SK-N-SH treated with all-trans-retinoic acid at 6 μM for 48 hours (cell line): ENCODE data around the gene IDH3G.

ENCODE experiments used
- ATAC-seq: fragments of 200-7000 bp; cut with Tn5 transposase; 3 replicates; pipeline ENCODE4 v1.9.1; 2020; ENCODE audit warnings: mild to moderate bottlenecking, moderate library complexity
- ARNTL ChIP-seq: fragments of 450-650 bp; formaldehyde crosslinking; IDR thresholded peaks from 2 replicates; pipeline ENCODE4 v1.5.0; 2020; ENCODE audit warnings: low read depth, mild to moderate bottlenecking, moderate library complexity, borderline replicate concordance
- BACH2 ChIP-seq: fragments of 250-450 bp; sonication (Bioruptor Pico); IDR thresholded peaks from 2 replicates; pipeline ENCODE4 v1.9.0; 2021; ENCODE audit warnings: mild to moderate bottlenecking, borderline replicate concordance
- CREB5 ChIP-seq: fragments of 250-450 bp; sonication (Bioruptor Pico); IDR thresholded peaks from 2 replicates; pipeline ENCODE4 v1.5.1; 2020; ENCODE audit warnings: low read depth, mild to moderate bottlenecking, moderate library complexity
- CSDC2 ChIP-seq: fragments of 250-450 bp; sonication (Bioruptor Pico); IDR thresholded peaks from 2 replicates; pipeline ENCODE4 v1.5.0; 2020; ENCODE audit warnings: mild to moderate bottlenecking, moderate library complexity
- CSRNP3 ChIP-seq: fragments of 250-450 bp; sonication (Bioruptor Pico); IDR thresholded peaks from 2 replicates; pipeline ENCODE4 v1.5.1; 2021; ENCODE audit warnings: mild to moderate bottlenecking, moderate library complexity
- ESRRG ChIP-seq: fragments of 250-450 bp; sonication (Bioruptor Pico); IDR thresholded peaks from 2 replicates; pipeline ENCODE4 v1.6.1; 2021; ENCODE audit warnings: mild to moderate bottlenecking
- GLIS3 ChIP-seq: fragments of 250-450 bp; sonication (Bioruptor Pico); IDR thresholded peaks from 2 replicates; pipeline ENCODE4 v1.5.0; 2020; ENCODE audit warnings: mild to moderate bottlenecking, moderate library complexity
- OSR1 ChIP-seq: fragments of 250-450 bp; sonication (Bioruptor Pico); IDR thresholded peaks from 2 replicates; pipeline ENCODE4 v1.8.0; 2022; ENCODE audit warnings: moderate library complexity, mild to moderate bottlenecking, inconsistent platforms
- PATZ1 ChIP-seq: fragments of 250-450 bp; sonication (Bioruptor Pico); IDR thresholded peaks from 2 replicates; pipeline ENCODE4 v1.8.0; 2020; ENCODE audit warnings: mild to moderate bottlenecking, moderate library complexity, borderline replicate concordance
- POU6F1 ChIP-seq: fragments of 250-450 bp; sonication (Bioruptor Pico); IDR thresholded peaks from 2 replicates; pipeline ENCODE4 v1.8.0; 2021; ENCODE audit warnings: low read depth, mild to moderate bottlenecking, moderate library complexity, borderline replicate concordance
- PPARA ChIP-seq: fragments of 250-450 bp; sonication (Bioruptor Pico); IDR thresholded peaks from 2 replicates; pipeline ENCODE4 v1.5.0; 2020; ENCODE audit warnings: mild to moderate bottlenecking, borderline replicate concordance
- RARB ChIP-seq: fragments of 250-450 bp; sonication (Bioruptor Pico); IDR thresholded peaks from 2 replicates; pipeline ENCODE4 v1.8.0; 2021; ENCODE audit warnings: mild to moderate bottlenecking, moderate library complexity
- SNAI2 ChIP-seq: fragments of 250-450 bp; sonication (Bioruptor Pico); IDR thresholded peaks from 2 replicates; pipeline ENCODE4 v1.5.0; 2020; ENCODE audit warnings: mild to moderate bottlenecking, moderate library complexity
- TCF4 ChIP-seq: fragments of 250-450 bp; sonication (Bioruptor Pico); IDR thresholded peaks from 2 replicates; pipeline ENCODE4 v1.8.0; 2021; ENCODE audit warnings: mild to moderate bottlenecking, moderate library complexity, borderline replicate concordance
- TOX ChIP-seq: fragments of 250-450 bp; sonication (Bioruptor Pico); IDR thresholded peaks from 2 replicates; pipeline ENCODE4 v1.8.0; 2021; ENCODE audit warnings: mild to moderate bottlenecking, moderate library complexity, borderline replicate concordance
- TSHZ2 ChIP-seq: fragments of 250-450 bp; sonication (Bioruptor Pico); IDR thresholded peaks from 2 replicates; pipeline ENCODE4 v1.5.0; 2020; ENCODE audit warnings: mild to moderate bottlenecking, moderate library complexity
- ZC3H10 ChIP-seq: fragments of 250-450 bp; sonication (Bioruptor Pico); IDR thresholded peaks from 2 replicates; pipeline ENCODE4 v1.5.1; 2021; ENCODE audit warnings: mild to moderate bottlenecking, moderate library complexity
- ZFP3 ChIP-seq: fragments of 250-450 bp; sonication (Bioruptor Pico); IDR thresholded peaks from 2 replicates; pipeline ENCODE4 v1.5.0; 2020; ENCODE audit warnings: mild to moderate bottlenecking, moderate library complexity
- ZNF565 ChIP-seq: fragments of 450-650 bp; formaldehyde crosslinking; conservative IDR thresholded peaks from 2 replicates; pipeline ENCODE4 v1.5.0; 2020; ENCODE audit warnings: low read depth, mild to moderate bottlenecking, moderate library complexity
- ZNF70 ChIP-seq: fragments of 450-650 bp; formaldehyde crosslinking; IDR thresholded peaks from 2 replicates; pipeline ENCODE4 v1.5.0; 2020; ENCODE audit warnings: mild to moderate bottlenecking, moderate library complexity
- ZNF8 ChIP-seq: fragments of 450-650 bp; formaldehyde crosslinking; IDR thresholded peaks from 2 replicates; pipeline ENCODE4 v1.5.0; 2020; ENCODE audit warnings: mild to moderate bottlenecking, moderate library complexity

The IDH3G gene

GRCh38 chrX:153804621-153805020 lies 10.4 kb upstream of the IDH3G start (continued):
- TF ChIP-seq PATZ1 (CRISPR knock-in tag) (no peak), OSR1 (CRISPR knock-in tag) (no peak), ZNF8 (CRISPR knock-in tag) (no peak), RARB (no peak)

GRCh38 chrX:153804100-153804595 lies 10.0 kb upstream of the IDH3G start:
- ATAC-seq = no peak

GRCh38 chrX:153803211-153804099 lies 9.3 kb upstream of the IDH3G start:
- ATAC-seq = no peak
- TF ChIP-seq PPARA (CRISPR knock-in tag) (no peak), GLIS3 (CRISPR knock-in tag) (no peak), CSDC2 (CRISPR knock-in tag) (no peak), ZC3H10 (CRISPR knock-in tag) (no peak), ZFP3 (CRISPR knock-in tag) (no peak)

More at GRCh38 chrX:153804100-153804595, 10.0 kb upstream of the IDH3G start:
- no peak for TF ChIP-seq RARB
- no peak for TF ChIP-seq ZC3H10 (CRISPR knock-in tag)
- TF ChIP-seq ARNTL (CRISPR knock-in tag) = no peak
- no peak for TF ChIP-seq TOX (CRISPR knock-in tag)
- no peak for TF ChIP-seq SNAI2
- no peak for TF ChIP-seq ZNF565
- TF ChIP-seq PPARA (CRISPR knock-in tag) = no peak

GRCh38 chrX:153802513-153803045 lies 8.4 kb upstream of the IDH3G start:
- no peak for ATAC-seq
- no peak for TF ChIP-seq ZNF70 (CRISPR knock-in tag)
- TF ChIP-seq POU6F1 (CRISPR knock-in tag) = no peak
- TF ChIP-seq SNAI2 = no peak
- no peak for TF ChIP-seq BACH2 (CRISPR knock-in tag)
- no peak for TF ChIP-seq ESRRG (CRISPR knock-in tag)
- no peak for TF ChIP-seq TSHZ2 (CRISPR knock-in tag)
- TF ChIP-seq OSR1 (CRISPR knock-in tag) = no peak
- TF ChIP-seq ZNF8 (CRISPR knock-in tag) = no peak
- TF ChIP-seq TOX (CRISPR knock-in tag) = no peak
- no peak for TF ChIP-seq ARNTL (CRISPR knock-in tag)
- TF ChIP-seq CREB5 (CRISPR knock-in tag) = no peak
- TF ChIP-seq CSRNP3 (CRISPR knock-in tag) = no peak
- TF ChIP-seq PATZ1 (CRISPR knock-in tag) = no peak
- TF ChIP-seq CSDC2 (CRISPR knock-in tag) = no peak
- TF ChIP-seq GLIS3 (CRISPR knock-in tag) = no peak
- TF ChIP-seq ZNF565 = no peak
- no peak for TF ChIP-seq TCF4 (CRISPR knock-in tag)
- TF ChIP-seq, all 23 proteins: peak for 0
